Lower lobe of right lung (tissue), 2 donors: ENCODE data around the gene PCBP3. TPM values are rescaled to one million over a fixed set of nuclear protein-coding genes. Genes with fewer than 3 reads are reported as not detected.
"Not testable (repeated sequence)": the region's sequence is repeated elsewhere in the genome, so short reads cannot be mapped to it uniquely, and the experiment has no call there.

Experiments used
- ATAC-seq, 2 donors: fragments of 200-7000 bp; cut with Tn5 transposase; one replicate each; pipeline ENCODE4 v1.9.1; 2020 to 2022; ENCODE audit warnings: mild to moderate bottlenecking in 2 of 2, moderate library complexity in 2 of 2
- DNase-seq: peaks from one replicate; pipeline ENCODE4 v3.0.0-alpha.2; 2020
- H3K27ac ChIP-seq: fragments of 200-600 bp; one replicate; pipeline ENCODE4 v1.8.0; 2022
- H3K27me3 ChIP-seq: fragments of 200-600 bp; one replicate; pipeline ENCODE4 v1.8.0; 2022; ENCODE audit warnings: low read depth
- H3K36me3 ChIP-seq: fragments of 200-600 bp; one replicate; pipeline ENCODE4 v1.8.0; 2022; ENCODE audit warnings: mild to moderate bottlenecking
- H3K4me1 ChIP-seq: fragments of 200-600 bp; one replicate; pipeline ENCODE4 v1.8.0; 2022
- H3K4me3 ChIP-seq: fragments of 200-600 bp; one replicate; pipeline ENCODE4 v1.8.0; 2022; ENCODE audit warnings: mild to moderate bottlenecking
- H3K9me3 ChIP-seq: fragments of 200-600 bp; one replicate; pipeline ENCODE4 v1.8.0; 2022
- CTCF ChIP-seq: fragments of 200-600 bp; IDR thresholded peaks from one replicate; pipeline ENCODE4 v1.8.0; 2022; ENCODE audit warnings: antibody characterized with exemption, mild to moderate bottlenecking
- intact Hi-C: fragments of 100-400 bp; cut with DNase I; formaldehyde crosslinking; loops from one replicate; pipeline ENCODE4 v1.11.0; 2022
- total RNA-seq: library from RNA; stranded (reverse); fragmentation: NEBNext Ultra II Directional; extraction: Animal tissue kit (Norgen Biotek cat#: 25700); gene quantifications from one replicate; pipeline ENCODE4 v1.2.1, GENCODE V29; 2021
- donor health status: DM: no; HTN: yes; CAD: no; lungs with severe emphysema.

Gene PCBP3
- total RNA-seq, 1 donor from 2014 or later: 4.5 TPM

DNA sequence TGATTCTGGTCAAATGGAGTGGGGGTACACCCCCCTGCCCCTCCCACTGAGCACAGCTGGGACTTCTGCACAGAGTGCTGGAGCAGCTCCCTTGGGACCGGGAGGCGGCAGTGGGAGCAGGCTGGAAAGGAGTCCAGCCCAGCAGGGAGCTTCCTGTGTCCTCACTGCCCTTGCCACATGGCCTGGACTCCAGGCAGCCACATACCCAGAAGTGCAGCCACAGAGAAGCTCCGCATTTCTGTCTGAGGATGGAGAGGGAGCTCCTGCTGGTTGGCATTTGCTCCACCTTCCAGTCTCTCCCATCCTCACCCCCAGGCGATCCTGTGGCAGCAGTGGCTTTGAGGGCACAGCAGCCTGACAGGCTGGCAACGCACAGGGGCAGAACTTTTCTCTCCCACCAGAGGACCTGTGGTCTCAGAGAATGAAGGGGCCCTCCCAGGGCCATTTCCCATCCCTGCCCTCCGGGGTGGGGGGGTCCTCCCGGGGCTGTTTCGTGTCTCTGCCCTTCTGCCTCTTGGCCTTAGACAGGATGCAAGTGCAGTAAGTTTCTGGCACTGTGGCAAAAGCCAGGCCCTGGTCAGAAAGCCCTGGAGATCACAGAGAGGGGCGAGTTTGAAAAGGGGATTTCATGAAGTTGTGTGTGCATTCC, 234.4 kb downstream of the PCBP3 start:
- H3K4me3 ChIP-seq: no peak overlapping the region
- H3K27me3 ChIP-seq: peaks cover 27% of the 10 kb centered on the region
- H3K4me1 ChIP-seq: no peaks in the 10 kb centered on the region
- H3K27ac ChIP-seq: no peak overlapping the region
- no peak for TF ChIP-seq CTCF
- no peaks in the 10 kb centered on the region for H3K9me3 ChIP-seq
- H3K36me3 ChIP-seq: no peaks in the 10 kb centered on the region
- peak; percentile 16 for DNase-seq
- intact Hi-C loops: no loop called here
- no peak for ATAC-seq

DNA sequence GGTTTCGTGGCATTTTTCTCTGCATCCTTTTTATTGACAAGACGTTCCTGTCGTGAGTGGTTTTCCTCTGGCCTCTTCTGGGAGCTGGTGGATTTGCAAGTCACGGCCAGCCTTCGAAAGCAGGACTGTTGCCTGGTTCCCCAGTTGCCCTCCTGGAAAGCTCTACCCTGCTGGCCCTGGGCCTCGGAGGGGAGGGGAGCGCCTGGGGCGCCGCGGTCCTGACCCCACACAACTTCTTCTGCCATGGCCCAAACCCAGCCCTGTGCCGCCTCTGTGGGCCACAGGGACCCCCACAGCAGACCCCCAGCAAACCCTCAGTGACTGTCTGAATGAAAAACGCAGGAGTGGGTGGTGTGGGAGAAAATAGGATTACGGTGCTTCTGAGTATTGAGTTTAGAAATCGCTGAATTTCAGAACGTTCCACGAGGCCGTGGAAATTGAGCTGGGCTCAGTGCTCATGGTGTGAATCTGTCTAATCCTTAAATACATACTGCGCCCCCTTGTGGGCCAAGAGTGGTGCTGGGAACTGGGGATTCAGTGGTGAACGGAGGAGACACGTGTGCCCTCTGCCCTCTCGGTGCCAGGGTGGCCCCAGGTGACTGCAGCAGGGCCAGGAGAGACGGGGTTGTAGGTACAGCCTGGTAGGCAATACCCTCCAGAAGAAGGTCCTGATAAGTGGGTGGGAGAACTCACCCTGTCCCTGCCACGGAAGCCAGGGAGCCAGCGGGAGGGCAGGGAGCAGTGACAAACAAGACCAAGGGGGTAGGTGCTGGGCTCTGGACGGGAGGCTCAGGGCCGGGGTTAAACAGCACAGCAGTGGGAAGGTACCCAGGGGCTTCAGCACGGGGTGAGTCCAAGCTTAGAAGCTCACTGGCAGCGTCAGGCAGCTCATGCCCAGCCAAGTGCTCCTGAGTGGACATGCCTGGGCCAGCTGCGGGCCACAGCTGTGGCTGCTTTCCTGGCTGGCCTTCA, 236.9 kb downstream of the PCBP3 start:
- intact Hi-C loops: no loop called here
- ATAC-seq: peak; percentile 79 to 83
- H3K27ac ChIP-seq: no peak overlapping the region

DNA sequence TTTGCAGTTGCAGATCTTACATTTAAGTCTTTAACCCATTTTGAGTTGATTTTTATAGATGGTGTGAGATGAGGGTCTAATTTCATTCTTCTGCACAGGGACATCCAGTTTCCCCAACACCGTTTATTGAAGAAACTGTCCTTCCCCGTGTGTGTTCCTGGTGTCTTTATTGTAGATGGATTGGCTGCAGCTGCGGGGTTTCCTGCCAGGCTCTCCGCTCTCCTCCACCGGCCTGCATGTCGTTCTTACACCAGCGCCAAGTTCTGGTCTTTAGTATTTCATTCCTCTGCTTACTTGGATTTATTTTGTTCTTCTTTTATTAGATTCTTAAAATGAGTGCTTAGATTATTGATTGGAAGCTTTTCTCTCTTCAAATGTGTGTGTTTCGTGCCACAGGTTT, 239.1 kb downstream of the PCBP3 start:
- no peaks in the 10 kb centered on the region for H3K9me3 ChIP-seq
- DNase-seq (no peak), ATAC-seq (no peak)
- H3K36me3 ChIP-seq: no peaks in the 10 kb centered on the region
- H3K27ac ChIP-seq: no peak overlapping the region
- H3K4me1 ChIP-seq: no peaks in the 10 kb centered on the region
- peaks cover 7% of the 10 kb centered on the region for H3K27me3 ChIP-seq
- H3K4me3 ChIP-seq: no peak overlapping the region
- TF ChIP-seq CTCF: no peak
- intact Hi-C loops: no loop called here

More for the DNA sequence above, 236.9 kb downstream of the PCBP3 start:
- H3K4me3 ChIP-seq: no peak overlapping the region
- peaks cover 19% of the 10 kb centered on the region for H3K27me3 ChIP-seq
- H3K9me3 ChIP-seq: no peaks in the 10 kb centered on the region
- H3K4me1 ChIP-seq: no peaks in the 10 kb centered on the region
- DNase-seq: peak; percentile 73
- TF ChIP-seq CTCF: peak; percentile 65
- H3K36me3 ChIP-seq: no peaks in the 10 kb centered on the region

- ATAC-seq (no peak), DNase-seq (no peak)
- H3K27ac ChIP-seq: no peak overlapping the region
- no peaks in the 10 kb centered on the region for H3K4me1 ChIP-seq
- H3K36me3 ChIP-seq: no peaks in the 10 kb centered on the region
- intact Hi-C loops: no loop called here
- no peaks in the 10 kb centered on the region for H3K9me3 ChIP-seq
- no peak for TF ChIP-seq CTCF
- peaks cover 3% of the 10 kb centered on the region for H3K27me3 ChIP-seq
- no peak overlapping the region for H3K4me3 ChIP-seq
Measured at GRCh38 chr21:45883090-45883489, 239.6 kb downstream of the PCBP3 start.

- no peak overlapping the region for H3K4me3 ChIP-seq
- no peak for DNase-seq
- TF ChIP-seq CTCF: no peak
- H3K36me3 ChIP-seq: no peaks in the 10 kb centered on the region
- no peaks in the 10 kb centered on the region for H3K9me3 ChIP-seq
- H3K27me3 ChIP-seq: peaks cover 3% of the 10 kb centered on the region
- H3K4me1 ChIP-seq: no peaks in the 10 kb centered on the region
- no peak for ATAC-seq
- intact Hi-C loops: no loop called here
- H3K27ac ChIP-seq: no peak overlapping the region
Measured at GRCh38 chr21:45885597-45885929, 242.0 kb downstream of the PCBP3 start.

GRCh38 chr21:45885930-45886601, 242.5 kb downstream of the PCBP3 start:
- H3K4me1 ChIP-seq, H3K4me3 ChIP-seq, H3K27ac ChIP-seq, intact Hi-C loops, H3K9me3 ChIP-seq, H3K36me3 ChIP-seq, ATAC-seq, H3K27me3 ChIP-seq: not testable (repeated sequence)
- DNase-seq: peak; percentile 41
